Liver (tissue), 9 donors: Measurements from ENCODE around the gene CCDC102A. TPM values are rescaled to one million over a fixed set of nuclear protein-coding genes. Genes with fewer than 3 reads are reported as not detected.

Experiments used
- DNase-seq: peaks from one replicate; pipeline ENCODE4 v3.0.0-alpha.2; 2017; ENCODE audit warnings: low spot score
- H3K27ac ChIP-seq, 2 donors: one replicate each; pipeline ENCODE4 v1.7.0; 2013; ENCODE audit warnings: inconsistent platforms in 2 of 2, low read length in 2 of 2, control low read depth in 1 of 2, low read depth in 1 of 2, mild to moderate bottlenecking in 1 of 2
- H3K27me3 ChIP-seq, 4 donors: one replicate each; pipeline versions ENCODE4 v1.6.1 to v1.7.0; 2013; ENCODE audit warnings: low read length in 3 of 4, inconsistent platforms in 1 of 4, mild to moderate bottlenecking in 1 of 4, moderate library complexity in 1 of 4; ENCODE audit not compliant: control insufficient read depth in 4 of 4, insufficient read depth in 4 of 4
- H3K36me3 ChIP-seq, 4 donors: one replicate each; pipeline versions ENCODE4 v1.6.1 to v1.7.0; 2013; ENCODE audit warnings: low read length in 3 of 4, mild to moderate bottlenecking in 3 of 4, low read depth in 1 of 4, moderate library complexity in 1 of 4; ENCODE audit not compliant: control insufficient read depth in 4 of 4, insufficient read depth in 3 of 4
- H3K4me1 ChIP-seq, 4 donors: one replicate each; pipeline versions ENCODE4 v1.6.1 to v1.7.0; 2013; ENCODE audit warnings: low read length in 3 of 4, mild to moderate bottlenecking in 3 of 4, moderate library complexity in 1 of 4; ENCODE audit not compliant: control insufficient read depth in 4 of 4, insufficient read depth in 4 of 4
- H3K4me3 ChIP-seq, 3 donors: one replicate each; pipeline versions ENCODE4 v1.6.1 to v1.7.0; 2013; ENCODE audit warnings: low read length in 3 of 3, control low read depth in 1 of 3, low read depth in 1 of 3, mild to moderate bottlenecking in 1 of 3
- H3K9ac ChIP-seq, 2 donors: one replicate each; pipeline ENCODE4 v1.7.0; 2013; ENCODE audit warnings: low read length in 2 of 2, mild to moderate bottlenecking in 2 of 2, moderate library complexity in 2 of 2, control low read depth in 1 of 2, low read depth in 1 of 2
- H3K9me3 ChIP-seq, 4 donors: one replicate each; pipeline versions ENCODE4 v1.6.1 to v1.7.0; 2013; ENCODE audit warnings: low read length in 3 of 4; ENCODE audit not compliant: control insufficient read depth in 4 of 4
- ATF3 ChIP-seq: IDR thresholded peaks from 2 replicates; pipeline ENCODE4 v1.6.1; 2016; ENCODE audit warnings: antibody characterized with exemption
- CTCF ChIP-seq: fragments of 150-350 bp; IDR thresholded peaks from 2 replicates; pipeline ENCODE4 v1.5.1; 2017; ENCODE audit warnings: improper control_type of control experiment, low read depth, low read length; ENCODE audit not compliant: missing input control
- EGR1 ChIP-seq, 2 donors: IDR thresholded peaks; 2 replicates each; pipeline ENCODE4 v1.6.1; 2016 to 2018; ENCODE audit warnings: antibody characterized with exemption in 2 of 2, low read depth in 2 of 2
- FOXA1 ChIP-seq: IDR thresholded peaks from 2 replicates; pipeline ENCODE4 v1.6.1; 2016; ENCODE audit warnings: antibody characterized with exemption
- FOXA2 ChIP-seq: IDR thresholded peaks from 2 replicates; pipeline ENCODE4 v1.6.1; 2016; ENCODE audit warnings: antibody characterized with exemption
- GABPA ChIP-seq, 2 donors: IDR thresholded peaks in 1 of 2; conservative IDR thresholded peaks in 1 of 2; 2 replicates each; pipeline ENCODE4 v1.6.1; 2016; ENCODE audit warnings: antibody characterized with exemption in 2 of 2, mild to moderate bottlenecking in 1 of 2, moderate library complexity in 1 of 2
- HNF4A ChIP-seq, 2 donors: conservative IDR thresholded peaks; 2 replicates each; pipeline ENCODE4 v1.6.1; 2016; ENCODE audit warnings: antibody characterized with exemption in 2 of 2, mild to moderate bottlenecking in 2 of 2
- JUND ChIP-seq, 2 donors: IDR thresholded peaks; 2 replicates each; pipeline ENCODE4 v1.6.1; 2016; ENCODE audit warnings: antibody characterized with exemption in 2 of 2
- MAX ChIP-seq: IDR thresholded peaks from 2 replicates; pipeline ENCODE4 v1.6.1; 2016; ENCODE audit warnings: antibody characterized with exemption
- NR2F2 ChIP-seq: IDR thresholded peaks from 2 replicates; pipeline ENCODE4 v1.6.1; 2016; ENCODE audit warnings: antibody characterized with exemption
- RAD21 ChIP-seq, 2 donors: IDR thresholded peaks; 2 replicates each; pipeline ENCODE4 v1.6.1; 2016; ENCODE audit warnings: antibody characterized with exemption in 2 of 2, mild to moderate bottlenecking in 2 of 2
- REST ChIP-seq: IDR thresholded peaks from 2 replicates; pipeline ENCODE4 v1.6.1; 2016; ENCODE audit warnings: antibody characterized with exemption, mild to moderate bottlenecking
- RXRA ChIP-seq, 2 donors: IDR thresholded peaks; 2 replicates each; pipeline ENCODE4 v1.6.1; 2017 to 2018; ENCODE audit warnings: antibody characterized with exemption in 2 of 2, mild to moderate bottlenecking in 1 of 2
- SP1 ChIP-seq: IDR thresholded peaks from 2 replicates; pipeline ENCODE4 v1.6.1; 2018; ENCODE audit warnings: antibody characterized with exemption, mild to moderate bottlenecking
- YY1 ChIP-seq: IDR thresholded peaks from 2 replicates; pipeline ENCODE4 v1.6.1; 2016; ENCODE audit warnings: antibody characterized with exemption, mild to moderate bottlenecking
- ZBTB33 ChIP-seq: IDR thresholded peaks from 2 replicates; pipeline ENCODE4 v1.6.1; 2016; ENCODE audit warnings: antibody characterized with exemption
- WGBS: extraction: QIAGEN DNeasy Blood & Tissue Kit; methylation state at CpG from one replicate; pipeline ENCODE4 v1.1.7; 2013; 5-methylcytosine and 5-hydroxymethylcytosine counted together
- polyA plus RNA-seq, 2 donors: library from polyadenylated mRNA; stranded (reverse) in 1 of 2; unstranded in 1 of 2; fragments of 200-250 nt in 1 of 2; fragments of >200 nt in 1 of 2; fragmentation: Nextera tagmentation in 1 of 2; extraction: Ambion mirVana in 1 of 2; gene quantifications; one replicate each; pipeline versions ENCODE4 v1.2.1 to v1.2.3, GENCODE V29; 2013 to 2015
- total RNA-seq, 2 donors: library from RNA; depleted of rRNA; stranded (reverse); fragments of >200 nt; gene quantifications; one replicate each; pipeline ENCODE4 v1.2.3, GENCODE V29; 2014
- donor health status: healthy.
- donor health status: healthy.
- donor health status: healthy.
- donor health status: healthy.
- donor health status: healthy.

Gene CCDC102A
- total and polyA plus RNA-seq, 4 donors = 0.36 to 2.6 (median 1.7) TPM

- H3K36me3 ChIP-seq = peaks cover 8 to 50% (median 40%) of the 10 kb centered on the region in 4 donors
- 96% methylated on average over 2 of the region's 2 CpGs for WGBS
- no peak overlapping the region for H3K4me3 ChIP-seq
- H3K4me1 ChIP-seq = peaks cover 6 to 55% (median 46%) of the 10 kb centered on the region in 4 donors
- TF ChIP-seq EGR1 (IDR thresholded peaks at IDR 0.05; ENCODE audit: low read depth in 2 of 2) (no peak), HNF4A (conservative IDR thresholded peaks at IDR 0.05) (no peak), SP1 (no peak), RAD21 (IDR thresholded peaks at IDR 0.05) (no peak), FOXA1 (no peak), MAX (no peak), YY1 (no peak), REST (no peak), GABPA (IDR thresholded peaks at IDR 0.05 in 1 of 2, conservative IDR thresholded peaks at IDR 0.05 in 1 of 2) (no peak), FOXA2 (no peak), RXRA (IDR thresholded peaks at IDR 0.05) (no peak), ZBTB33 (no peak), NR2F2 (no peak), CTCF (no peak)
- H3K27ac ChIP-seq = no peak overlapping the region
- no peak overlapping the region for H3K9ac ChIP-seq
- no peaks in the 10 kb centered on the region for H3K27me3 ChIP-seq
- DNase-seq = no peak
- H3K9me3 ChIP-seq = no peaks in the 10 kb centered on the region
Observed at GRCh38 chr16:57468346-57468745, 68.0 kb downstream of the CCDC102A start.

- DNase-seq = no peak
- no peak overlapping the region for H3K27ac ChIP-seq
- no peak overlapping the region for H3K9ac ChIP-seq
- no peaks in the 10 kb centered on the region for H3K27me3 ChIP-seq
- H3K36me3 ChIP-seq = peaks cover 11 to 53% (median 41%) of the 10 kb centered on the region in 4 donors
- peaks cover 0 to 24% (median 17%) of the 10 kb centered on the region in 4 donors for H3K4me1 ChIP-seq
- 95% methylated on average over 2 of the region's 2 CpGs for WGBS
- no peak overlapping the region for H3K4me3 ChIP-seq
- H3K9me3 ChIP-seq = no peaks in the 10 kb centered on the region
- TF ChIP-seq REST = no peak
- no peak for TF ChIP-seq JUND (IDR thresholded peaks at IDR 0.05)
- no peak for TF ChIP-seq FOXA1
- no peak for TF ChIP-seq HNF4A (conservative IDR thresholded peaks at IDR 0.05)
- no peak for TF ChIP-seq CTCF
- no peak for TF ChIP-seq ATF3
- TF ChIP-seq NR2F2 = no peak
Observed at GRCh38 chr16:57464523-57464922, 71.8 kb downstream of the CCDC102A start.
